Measurements from ENCODE around the gene GLIS2. TPM values are rescaled to one million over a fixed set of nuclear protein-coding genes. Genes with fewer than 3 reads are reported as not detected.
A peak's percentile ranks its signal among the peaks of the same experiment; 100 is the strongest.

GLIS2 gene
- total and polyA plus RNA-seq, 5 donors from 2014 or later: 0.03 TPM; not detected in 4

DNA sequence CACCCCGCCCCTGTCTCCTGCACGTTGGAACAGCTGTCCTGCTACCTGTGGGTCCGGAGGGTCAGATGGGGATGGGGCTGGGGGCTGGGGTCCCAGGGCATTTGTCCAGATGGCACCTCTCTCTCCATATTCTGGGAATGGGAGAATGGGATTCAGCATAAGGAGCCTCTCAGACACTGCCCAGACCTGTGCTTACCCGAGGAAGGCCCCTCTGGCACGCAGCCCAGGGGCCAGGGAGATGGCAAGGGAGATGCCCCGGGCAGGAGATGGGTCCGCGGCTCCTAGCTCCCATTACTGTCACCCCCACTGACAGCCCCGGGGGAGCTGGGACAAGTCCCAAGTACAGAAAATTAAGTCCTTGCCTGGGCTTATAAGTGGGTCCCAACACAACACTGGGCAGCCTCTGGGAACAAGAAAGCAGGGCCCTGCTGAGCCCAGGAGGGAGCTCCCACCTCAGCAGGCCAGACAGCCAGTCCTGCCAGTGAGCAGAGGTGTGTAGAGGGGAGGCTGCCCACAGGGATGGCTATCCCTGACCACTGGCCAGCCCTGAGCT, 57.6 kb downstream of the GLIS2 start:
- H3K4me1 ChIP-seq (ENCODE audit: control insufficient read depth, insufficient read depth, low read length, poor library complexity, severe bottlenecking): peaks cover 37% of the 10 kb centered on the region
- no peak overlapping the region for H3K27ac Mint-ChIP-seq
- no peaks in the 10 kb centered on the region for H3K27me3 ChIP-seq (ENCODE audit: control insufficient read depth, insufficient read depth, low read length)
- H3K36me3 ChIP-seq (ENCODE audit: control insufficient read depth, insufficient read depth, low read length): peaks cover 8% of the 10 kb centered on the region
- H3K4me3 Mint-ChIP-seq: peak overlapping the region in 2 of 4 donors; percentile 32 to 47
- H3K9me3 Mint-ChIP-seq: no peaks in the 10 kb centered on the region
- H3K27ac ChIP-seq (ENCODE audit: insufficient read depth, low read length, poor library complexity, severe bottlenecking): no peak overlapping the region
- H3K4me3 ChIP-seq (ENCODE audit: low read depth, low read length): no peak overlapping the region
- no peaks in the 10 kb centered on the region for H3K27me3 Mint-ChIP-seq
- no peak for ATAC-seq (ENCODE audit: low read depth in 2 of 2)
- peaks cover 0 to 41% (median 11%) of the 10 kb centered on the region in 4 donors for H3K4me1 Mint-ChIP-seq
- H3K36me3 Mint-ChIP-seq: no peaks in the 10 kb centered on the region
- DNase-seq: no peak
- H3K9me3 ChIP-seq (ENCODE audit: control insufficient read depth in 2 of 2, low read length in 2 of 2): no peaks in the 10 kb centered on the region

DNA sequence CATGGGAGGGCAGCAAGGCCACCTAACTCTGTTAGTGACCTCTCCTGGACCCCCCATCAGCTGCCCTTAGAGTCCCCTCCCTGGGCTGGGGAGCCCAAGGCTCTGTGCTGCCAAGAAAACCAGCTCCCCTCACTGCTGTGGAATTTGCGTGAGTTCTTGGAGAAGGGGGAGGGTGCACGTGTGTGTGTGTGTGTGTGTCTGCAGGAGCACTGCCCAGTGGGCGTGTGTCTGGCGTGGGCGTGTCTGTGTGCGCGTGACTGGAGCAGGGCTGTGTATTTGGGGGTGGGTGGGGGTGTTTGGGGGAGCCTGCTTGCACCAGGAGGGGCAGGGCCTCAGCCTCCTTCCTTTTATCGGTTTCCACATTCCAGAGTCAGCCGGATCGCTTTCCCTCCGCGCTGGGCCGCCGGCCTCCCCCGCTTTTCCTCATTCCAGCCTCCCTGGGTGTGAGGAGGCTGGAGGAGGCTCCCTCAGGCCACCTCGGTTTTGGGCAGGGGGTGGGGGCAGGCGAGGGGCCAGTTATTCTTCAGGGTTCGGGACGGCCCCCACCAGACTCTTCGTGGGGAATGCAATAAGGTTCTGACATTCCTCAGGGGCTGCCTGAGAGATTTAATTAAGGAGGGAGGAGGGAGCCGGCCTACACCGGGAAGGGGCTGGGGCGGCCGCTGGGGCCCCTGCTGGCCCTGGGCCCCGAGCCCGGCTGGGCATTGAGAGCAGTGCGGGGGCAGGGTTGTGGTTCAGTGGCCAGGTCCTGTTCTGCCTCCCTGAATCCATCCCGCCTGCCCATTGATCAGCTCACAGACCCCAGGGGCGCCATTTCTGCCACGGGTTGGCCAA, 58.3 kb downstream of the GLIS2 start:
- Mint-ChIP-seq H3K27me3 (no peaks in the 10 kb centered on the region), H3K27ac (peak overlapping the region in 1 of 3 donors; percentile 36), H3K36me3 (no peaks in the 10 kb centered on the region), H3K4me1 (peaks cover 0 to 38% (median 11%) of the 10 kb centered on the region in 4 donors), H3K4me3 (peak overlapping the region in 3 of 4 donors; percentile 32 to 49 (median 41)), H3K9me3 (no peaks in the 10 kb centered on the region)
- peaks cover 37% of the 10 kb centered on the region for H3K4me1 ChIP-seq (ENCODE audit: control insufficient read depth, insufficient read depth, low read length, poor library complexity, severe bottlenecking)
- no peak overlapping the region for H3K4me3 ChIP-seq (ENCODE audit: low read depth, low read length)
- DNase-seq (no peak), ATAC-seq (ENCODE audit: low read depth in 2 of 2) (no peak)
- H3K27me3 ChIP-seq (ENCODE audit: control insufficient read depth, insufficient read depth, low read length): no peaks in the 10 kb centered on the region
- peaks cover 8% of the 10 kb centered on the region for H3K36me3 ChIP-seq (ENCODE audit: control insufficient read depth, insufficient read depth, low read length)
- no peaks in the 10 kb centered on the region for H3K9me3 ChIP-seq (ENCODE audit: control insufficient read depth in 2 of 2, low read length in 2 of 2)
- H3K27ac ChIP-seq (ENCODE audit: insufficient read depth, low read length, poor library complexity, severe bottlenecking): no peak overlapping the region

DNA sequence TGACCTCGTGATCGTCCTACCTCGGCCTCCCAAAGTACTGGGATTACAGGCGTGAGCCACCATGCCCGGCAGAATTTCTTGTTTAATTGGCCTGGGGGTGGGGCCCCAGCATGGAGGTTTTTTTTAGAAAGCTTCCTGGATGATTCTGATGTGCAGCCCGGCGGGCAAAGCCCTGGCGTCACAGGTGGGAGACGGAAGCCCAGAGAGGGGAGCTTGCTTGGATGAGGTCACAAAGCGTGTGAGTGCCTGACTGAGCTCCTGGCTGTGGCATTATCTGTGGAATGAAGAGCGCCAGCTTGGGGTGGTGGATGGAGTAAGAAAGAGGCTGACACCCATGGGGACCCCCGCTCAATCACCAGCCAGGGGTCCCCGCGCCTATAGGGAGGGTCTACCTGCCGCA, 59.9 kb downstream of the GLIS2 start:
- Histone ChIP-seq H3K4me3 (ENCODE audit: low read depth, low read length) (no peak overlapping the region), H3K9me3 (ENCODE audit: control insufficient read depth in 2 of 2, low read length in 2 of 2) (no peaks in the 10 kb centered on the region), H3K36me3 (ENCODE audit: control insufficient read depth, insufficient read depth, low read length) (peaks cover 16% of the 10 kb centered on the region), H3K4me1 (ENCODE audit: control insufficient read depth, insufficient read depth, low read length, poor library complexity, severe bottlenecking) (peaks cover 39% of the 10 kb centered on the region), H3K27me3 (ENCODE audit: control insufficient read depth, insufficient read depth, low read length) (no peaks in the 10 kb centered on the region), H3K27ac (ENCODE audit: insufficient read depth, low read length, poor library complexity, severe bottlenecking) (no peak overlapping the region)
- H3K9me3 Mint-ChIP-seq: no peaks in the 10 kb centered on the region
- H3K4me1 Mint-ChIP-seq: peaks cover 0 to 36% (median 11%) of the 10 kb centered on the region in 4 donors
- DNase-seq: no peak
- H3K27ac Mint-ChIP-seq: no peak overlapping the region
- no peaks in the 10 kb centered on the region for H3K36me3 Mint-ChIP-seq
- H3K4me3 Mint-ChIP-seq: no peak overlapping the region
- ATAC-seq (ENCODE audit: low read depth in 2 of 2): no peak
- no peaks in the 10 kb centered on the region for H3K27me3 Mint-ChIP-seq

GRCh38 chr16:4376126-4376892, 60.4 kb downstream of the GLIS2 start:
- Histone ChIP-seq H3K4me3 (ENCODE audit: low read depth, low read length) (no peak overlapping the region), H3K4me1 (ENCODE audit: control insufficient read depth, insufficient read depth, low read length, poor library complexity, severe bottlenecking) (peaks cover 39% of the 10 kb centered on the region), H3K27ac (ENCODE audit: insufficient read depth, low read length, poor library complexity, severe bottlenecking) (no peak overlapping the region), H3K27me3 (ENCODE audit: control insufficient read depth, insufficient read depth, low read length) (no peaks in the 10 kb centered on the region), H3K9me3 (ENCODE audit: control insufficient read depth in 2 of 2, low read length in 2 of 2) (no peaks in the 10 kb centered on the region), H3K36me3 (ENCODE audit: control insufficient read depth, insufficient read depth, low read length) (peaks cover 22% of the 10 kb centered on the region)
- ATAC-seq (ENCODE audit: low read depth in 2 of 2) (no peak), DNase-seq (no peak)
- no peaks in the 10 kb centered on the region for H3K36me3 Mint-ChIP-seq
- H3K4me3 Mint-ChIP-seq: no peak overlapping the region
- H3K4me1 Mint-ChIP-seq: peaks cover 0 to 36% (median 11%) of the 10 kb centered on the region in 4 donors
- H3K27ac Mint-ChIP-seq: no peak overlapping the region
- H3K27me3 Mint-ChIP-seq: no peaks in the 10 kb centered on the region
- peaks cover 0 to 2% (median 0%) of the 10 kb centered on the region in 7 donors for H3K9me3 Mint-ChIP-seq

- H3K36me3 ChIP-seq (ENCODE audit: control insufficient read depth, insufficient read depth, low read length): peaks cover 23% of the 10 kb centered on the region
- H3K27me3 Mint-ChIP-seq: no peaks in the 10 kb centered on the region
- H3K9me3 ChIP-seq (ENCODE audit: control insufficient read depth in 2 of 2, low read length in 2 of 2): no peaks in the 10 kb centered on the region
- H3K36me3 Mint-ChIP-seq: no peaks in the 10 kb centered on the region
- H3K4me1 Mint-ChIP-seq: peaks cover 0 to 34% (median 11%) of the 10 kb centered on the region in 4 donors
- H3K27me3 ChIP-seq (ENCODE audit: control insufficient read depth, insufficient read depth, low read length): no peaks in the 10 kb centered on the region
- peaks cover 0 to 2% (median 0%) of the 10 kb centered on the region in 7 donors for H3K9me3 Mint-ChIP-seq
- peaks cover 34% of the 10 kb centered on the region for H3K4me1 ChIP-seq (ENCODE audit: control insufficient read depth, insufficient read depth, low read length, poor library complexity, severe bottlenecking)
- no peak overlapping the region for H3K4me3 ChIP-seq (ENCODE audit: low read depth, low read length)
- H3K27ac Mint-ChIP-seq: no peak overlapping the region
- DNase-seq: no peak
- no peak for ATAC-seq (ENCODE audit: low read depth in 2 of 2)
- H3K27ac ChIP-seq (ENCODE audit: insufficient read depth, low read length, poor library complexity, severe bottlenecking): no peak overlapping the region
- no peak overlapping the region for H3K4me3 Mint-ChIP-seq
Observed at GRCh38 chr16:4376893-4377572, 61.2 kb downstream of the GLIS2 start.

DNA sequence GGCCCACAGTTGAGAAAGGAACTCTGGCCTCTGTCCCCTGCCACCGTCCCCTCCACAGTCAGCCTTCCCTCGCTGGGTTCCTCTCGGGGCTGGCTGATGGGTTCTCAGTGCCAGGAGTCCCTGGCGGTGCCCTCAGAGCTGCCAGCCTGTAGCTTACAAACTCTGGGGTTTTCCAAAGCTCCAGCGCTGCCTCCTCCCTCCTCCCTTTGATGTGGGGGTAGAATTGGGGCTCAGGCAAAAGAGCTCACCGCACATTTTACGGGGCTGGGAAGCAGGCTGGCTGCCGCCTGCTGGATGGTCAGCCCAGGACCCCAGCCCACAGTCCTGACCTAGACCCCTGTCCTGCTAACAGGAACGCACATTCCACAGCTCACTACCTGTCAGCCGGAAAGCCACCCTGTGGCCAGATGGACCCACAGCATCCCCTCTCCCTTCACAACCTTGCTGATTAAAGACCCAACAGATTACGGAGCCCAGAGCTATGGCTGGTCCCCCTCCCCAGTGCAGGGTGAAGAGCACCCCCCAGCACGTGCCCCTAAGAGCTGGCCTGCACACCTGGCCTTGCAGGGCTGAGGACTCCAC, 61.8 kb downstream of the GLIS2 start:
- peaks cover 25% of the 10 kb centered on the region for H3K36me3 ChIP-seq (ENCODE audit: control insufficient read depth, insufficient read depth, low read length)
- no peak for ATAC-seq (ENCODE audit: low read depth in 2 of 2)
- H3K27ac Mint-ChIP-seq: no peak overlapping the region
- H3K4me1 ChIP-seq (ENCODE audit: control insufficient read depth, insufficient read depth, low read length, poor library complexity, severe bottlenecking): peaks cover 28% of the 10 kb centered on the region
- peaks cover 0 to 28% (median 8%) of the 10 kb centered on the region in 4 donors for H3K4me1 Mint-ChIP-seq
- H3K9me3 Mint-ChIP-seq: peaks cover 0 to 2% (median 0%) of the 10 kb centered on the region in 7 donors
- no peaks in the 10 kb centered on the region for H3K27me3 Mint-ChIP-seq
- no peak for DNase-seq
- no peak overlapping the region for H3K4me3 Mint-ChIP-seq
- no peaks in the 10 kb centered on the region for H3K27me3 ChIP-seq (ENCODE audit: control insufficient read depth, insufficient read depth, low read length)
- no peaks in the 10 kb centered on the region for H3K36me3 Mint-ChIP-seq
- no peak overlapping the region for H3K4me3 ChIP-seq (ENCODE audit: low read depth, low read length)
- no peak overlapping the region for H3K27ac ChIP-seq (ENCODE audit: insufficient read depth, low read length, poor library complexity, severe bottlenecking)
- H3K9me3 ChIP-seq (ENCODE audit: control insufficient read depth in 2 of 2, low read length in 2 of 2): no peaks in the 10 kb centered on the region

GRCh38 chr16:4378161-4378666, 62.3 kb downstream of the GLIS2 start:
- Histone ChIP-seq H3K36me3 (ENCODE audit: control insufficient read depth, insufficient read depth, low read length) (peaks cover 28% of the 10 kb centered on the region), H3K27me3 (ENCODE audit: control insufficient read depth, insufficient read depth, low read length) (no peaks in the 10 kb centered on the region)
- DNase-seq: no peak

More at GRCh38 chr16:4378161-4378666, 62.3 kb downstream of the GLIS2 start:
- no peak overlapping the region for H3K27ac ChIP-seq (ENCODE audit: insufficient read depth, low read length, poor library complexity, severe bottlenecking)
- Mint-ChIP-seq H3K27ac (no peak overlapping the region), H3K4me3 (peak overlapping the region in 1 of 4 donors; percentile 15), H3K27me3 (no peaks in the 10 kb centered on the region), H3K9me3 (peaks cover 0 to 2% (median 0%) of the 10 kb centered on the region in 7 donors), H3K36me3 (no peaks in the 10 kb centered on the region), H3K4me1 (peaks cover 0 to 23% (median 6%) of the 10 kb centered on the region in 4 donors)
- peaks cover 22% of the 10 kb centered on the region for H3K4me1 ChIP-seq (ENCODE audit: control insufficient read depth, insufficient read depth, low read length, poor library complexity, severe bottlenecking)
- H3K9me3 ChIP-seq (ENCODE audit: control insufficient read depth in 2 of 2, low read length in 2 of 2): no peaks in the 10 kb centered on the region
- H3K4me3 ChIP-seq (ENCODE audit: low read depth, low read length): no peak overlapping the region
- ATAC-seq (ENCODE audit: low read depth in 2 of 2): no peak
